ENCODE measurements around the gene VIPR2.

Gene VIPR2

GRCh38 chr7:159036916-159037605 is 107.6 kb downstream of the VIPR2 start:
- no peak for DNase-seq

GRCh38 chr7:159035571-159036073 is 109.0 kb downstream of the VIPR2 start:
- no peak for DNase-seq

GRCh38 chr7:159034988-159035387 is 109.7 kb downstream of the VIPR2 start:
- DNase-seq, result no peak

- DNase-seq, result no peak
These were observed 110.3 kb downstream of the VIPR2 start for GRCh38 chr7:159034394-159034793.

GRCh38 chr7:159033956-159034355 is 110.7 kb downstream of the VIPR2 start:
- no peak for DNase-seq

GRCh38 chr7:159033473-159033825 is 111.2 kb downstream of the VIPR2 start:
- no peak for DNase-seq

- peak; percentile 9 for DNase-seq
These were observed 111.8 kb downstream of the VIPR2 start for GRCh38 chr7:159032753-159033472.

GRCh38 chr7:159032322-159032721 is 112.3 kb downstream of the VIPR2 start:
- peak; percentile 38 for DNase-seq

GRCh38 chr7:159031750-159032149 is 112.9 kb downstream of the VIPR2 start:
- peak; percentile 15 for DNase-seq

- peak; percentile 47 for DNase-seq
These were observed 113.4 kb downstream of the VIPR2 start for GRCh38 chr7:159031135-159031701.

GRCh38 chr7:159030490-159031134 is 114.1 kb downstream of the VIPR2 start:
- DNase-seq, result peak; percentile 75

GRCh38 chr7:159028508-159029401 is 115.9 kb downstream of the VIPR2 start:
- no peak for DNase-seq

GRCh38 chr7:159027789-159028507 is 116.7 kb downstream of the VIPR2 start:
- DNase-seq, result no peak

- DNase-seq, result no peak
These were observed 117.4 kb downstream of the VIPR2 start for GRCh38 chr7:159027056-159027788.

- no peak for DNase-seq
These were observed 118.2 kb downstream of the VIPR2 start for GRCh38 chr7:159026271-159027055.

GRCh38 chr7:159025161-159025779 is 119.4 kb downstream of the VIPR2 start:
- no peak for DNase-seq

- DNase-seq, result no peak
These were observed 120.3 kb downstream of the VIPR2 start for GRCh38 chr7:159024280-159024951.

GRCh38 chr7:159023746-159024145 is 120.9 kb downstream of the VIPR2 start:
- DNase-seq, result no peak

GRCh38 chr7:159023206-159023605 is 121.5 kb downstream of the VIPR2 start:
- no peak for DNase-seq

All from right hindlimb (tissue), 1 donor.